Measurements from ENCODE around the gene ZNF268.

- TF ChIP-seq CTCF (IDR thresholded peaks at IDR 0.05) (no peak), POLR2A (IDR thresholded peaks at IDR 0.05; ENCODE audit: low read length) (no peak), USF2 (IDR thresholded peaks at IDR 0.05) (no peak), REST (IDR thresholded peaks at IDR 0.05) (no peak), MYC (IDR thresholded peaks at IDR 0.05; ENCODE audit: borderline replicate concordance, low read length) (no peak), CHD4 (IDR thresholded peaks at IDR 0.05; ENCODE audit: borderline replicate concordance) (no peak), MAZ (IDR thresholded peaks at IDR 0.05; ENCODE audit: borderline replicate concordance, low read depth, low read length) (no peak), CBX8 (IDR thresholded peaks at IDR 0.05) (no peak), ZNF302 (CRISPR knock-in tag; IDR thresholded peaks at IDR 0.05) (no peak)
These were observed 626 bp upstream of the ZNF268 start for GRCh38 chr12:133180669-133181068.
